NCI-H1417 (cell line): Measurements from ENCODE around the gene EVA1B.
A peak's percentile ranks its signal among the peaks of the same experiment; 100 is the strongest.

Experiments used
- DNase-seq, 3 experiments: peaks; one replicate each; lab custom pipeline; 2025; lab: John Stamatoyannopoulos, UW

Gene EVA1B

DNA sequence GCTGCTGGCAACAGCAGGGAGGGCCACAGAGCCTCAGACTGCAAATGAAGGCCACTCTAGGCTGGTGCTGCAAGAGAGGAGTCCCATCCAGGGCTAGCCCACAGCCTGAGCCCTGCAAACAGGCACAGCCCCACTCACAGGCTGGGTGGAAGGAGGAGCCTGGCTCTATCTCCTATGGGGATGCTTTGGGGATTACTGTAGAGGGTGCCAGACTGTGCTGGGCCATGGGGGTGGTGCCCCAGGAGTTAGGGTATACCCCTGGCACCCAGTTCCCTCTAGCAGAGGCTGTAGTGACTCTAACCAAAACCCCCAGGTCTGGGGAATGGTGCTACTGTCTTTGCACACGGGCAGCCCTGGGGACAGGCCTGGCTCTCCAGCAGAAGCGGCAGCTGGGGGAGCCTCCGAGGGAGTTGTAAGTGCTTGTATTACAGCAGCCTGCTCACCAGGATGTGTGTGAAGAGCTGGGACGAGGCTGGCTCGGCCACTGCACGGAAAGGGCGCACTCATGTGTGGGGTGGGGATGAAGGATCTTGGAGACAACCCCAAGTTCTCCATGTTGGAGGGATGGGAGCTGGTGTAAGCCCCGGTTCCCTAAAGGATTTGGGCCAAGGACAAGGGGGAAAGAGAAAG, 23.4 kb upstream of the EVA1B start:
- DNase-seq, result no peak

DNA sequence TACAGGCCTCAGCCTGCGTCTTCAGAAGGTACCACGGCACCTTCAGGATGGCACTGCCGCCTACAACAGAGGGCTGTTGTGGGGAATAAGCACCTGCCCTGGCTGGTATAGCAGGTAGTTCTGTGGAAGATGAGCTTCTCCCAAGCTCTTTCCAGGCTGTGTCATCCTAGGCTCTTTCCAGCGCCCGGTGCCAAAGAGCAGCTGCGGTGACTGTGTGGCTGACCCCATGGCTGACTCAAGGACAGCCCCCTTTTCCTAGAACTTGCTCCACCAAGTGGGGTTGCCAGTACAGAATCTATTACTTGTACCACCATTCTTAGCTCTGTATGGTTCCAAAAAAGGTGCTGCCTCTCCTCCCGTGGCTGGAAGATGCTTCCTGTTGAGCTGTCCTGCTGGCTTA, 21.9 kb upstream of the EVA1B start:
- DNase-seq, result no peak

DNA sequence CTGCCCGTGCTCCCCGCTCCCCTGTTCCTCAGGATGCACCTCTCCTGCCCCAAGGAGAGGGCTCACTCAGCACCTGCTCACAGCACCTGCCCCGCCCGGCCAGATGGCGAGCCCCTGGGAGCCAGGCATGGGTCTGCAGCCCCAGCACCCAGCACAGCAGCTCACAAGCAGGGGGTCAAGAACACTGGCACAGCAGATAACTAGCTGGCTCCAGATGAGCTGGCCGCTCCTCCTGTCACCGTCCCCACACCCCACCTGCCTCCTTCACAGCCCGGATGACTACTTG, 20.9 kb upstream of the EVA1B start:
- no peak for DNase-seq

DNA sequence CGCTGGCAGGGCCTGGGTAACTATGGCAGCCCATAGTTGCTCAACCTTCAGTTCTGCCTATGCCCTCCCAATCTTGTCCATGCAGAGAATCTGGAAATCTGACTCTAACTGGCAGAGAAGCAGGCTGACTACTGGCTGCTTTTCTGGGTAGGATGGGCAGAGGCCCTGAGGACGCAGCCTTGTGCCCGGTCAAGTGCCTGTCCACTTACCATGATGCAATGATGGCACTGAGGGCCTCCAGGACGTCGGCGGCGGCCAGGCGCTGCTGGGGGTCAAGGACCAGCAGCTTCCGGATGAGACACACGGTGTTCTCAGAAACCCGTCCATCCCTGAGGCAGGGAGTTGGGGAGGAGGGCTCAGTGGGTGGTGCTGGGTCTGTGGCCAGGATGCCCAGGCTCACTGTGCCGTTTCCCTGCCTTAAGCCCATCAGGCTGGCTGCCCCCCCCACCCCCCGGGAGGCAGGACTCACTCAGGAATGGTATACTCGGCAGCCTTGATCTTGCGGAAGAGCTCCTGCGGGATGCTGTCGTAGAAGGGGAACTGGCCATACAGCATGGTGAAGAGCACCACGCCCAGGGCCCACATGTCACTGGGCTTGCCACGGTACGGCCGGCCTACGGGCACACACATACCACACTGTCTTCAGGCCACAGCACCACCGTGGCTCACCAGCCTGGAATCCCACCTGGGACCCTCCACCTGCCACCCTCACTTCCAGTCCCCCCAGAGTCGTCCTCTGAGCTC, 20.4 kb upstream of the EVA1B start:
- DNase-seq, result no peak

DNA sequence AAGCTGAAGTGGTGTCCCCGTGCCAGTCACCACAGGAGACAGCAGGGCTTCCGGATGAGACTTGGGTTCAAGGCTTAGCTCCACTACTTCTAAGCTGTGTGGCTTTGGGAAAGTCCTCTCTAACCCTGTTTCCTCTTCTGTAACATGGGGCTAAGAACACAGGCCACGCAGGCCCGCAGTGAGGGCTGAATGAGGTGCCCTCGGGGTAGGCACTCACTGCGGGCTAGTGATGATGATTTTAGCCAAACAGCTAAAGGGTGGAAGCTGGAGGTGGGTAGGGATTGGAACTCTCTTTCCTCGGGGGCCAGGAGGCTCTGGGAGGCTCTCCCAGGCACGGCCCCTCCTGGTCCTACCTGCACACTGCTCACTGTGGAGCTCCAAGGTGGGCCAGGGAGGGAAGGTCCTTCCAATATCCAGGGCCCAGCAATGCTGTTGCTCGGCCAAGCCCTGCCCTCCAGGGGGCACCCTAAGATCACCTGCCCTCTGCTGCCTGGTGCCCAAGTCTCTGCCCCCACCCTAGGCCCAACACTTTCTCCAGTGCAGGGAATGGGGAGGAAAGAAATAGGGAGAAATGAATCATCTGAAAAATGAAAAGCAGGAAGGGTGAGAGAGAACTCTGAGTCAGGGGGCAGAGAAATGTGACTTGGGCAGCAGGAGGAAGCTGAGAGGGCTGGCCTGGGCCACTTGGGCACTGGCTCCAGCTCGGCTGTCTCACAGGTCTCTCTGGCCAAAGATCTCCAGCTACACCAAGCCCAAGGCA, 19.2 kb upstream of the EVA1B start:
- DNase-seq, result peak; percentile 4 to 27 (median 13)

DNA sequence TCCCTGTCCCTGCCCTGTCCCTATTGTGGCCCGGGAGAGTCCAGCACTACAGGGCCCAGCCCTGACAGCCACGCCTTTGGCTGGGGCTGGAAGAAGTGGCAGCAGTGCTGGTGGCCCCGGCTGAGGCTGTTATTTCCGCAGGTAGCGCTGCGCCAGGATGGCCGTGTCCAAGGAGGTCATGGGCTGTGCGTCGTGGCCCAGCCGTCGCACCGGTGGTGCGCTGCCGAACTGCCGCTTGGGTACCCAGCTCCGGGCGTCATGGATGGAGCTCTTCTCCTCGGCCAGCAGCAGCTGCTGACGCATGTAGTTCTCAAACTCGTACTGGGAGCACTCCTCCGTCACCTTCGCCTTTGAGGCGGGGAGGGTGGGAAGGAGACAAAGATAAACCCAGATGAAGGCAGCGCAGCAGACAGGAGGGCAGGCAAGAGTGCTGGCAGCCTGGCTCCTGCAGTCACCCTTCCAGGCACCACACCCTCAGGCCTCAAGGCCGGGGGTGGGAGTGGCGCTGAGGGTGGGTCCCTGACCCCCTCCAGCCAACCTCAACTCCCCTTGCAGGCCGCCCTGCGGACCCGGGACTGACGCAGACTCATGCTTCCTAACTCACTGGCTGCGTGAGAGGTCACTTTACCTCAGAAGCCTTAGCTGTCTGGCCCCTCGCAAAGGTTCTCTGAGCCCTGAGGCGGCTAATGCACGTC, 18.3 kb upstream of the EVA1B start:
- DNase-seq, result no peak

DNA sequence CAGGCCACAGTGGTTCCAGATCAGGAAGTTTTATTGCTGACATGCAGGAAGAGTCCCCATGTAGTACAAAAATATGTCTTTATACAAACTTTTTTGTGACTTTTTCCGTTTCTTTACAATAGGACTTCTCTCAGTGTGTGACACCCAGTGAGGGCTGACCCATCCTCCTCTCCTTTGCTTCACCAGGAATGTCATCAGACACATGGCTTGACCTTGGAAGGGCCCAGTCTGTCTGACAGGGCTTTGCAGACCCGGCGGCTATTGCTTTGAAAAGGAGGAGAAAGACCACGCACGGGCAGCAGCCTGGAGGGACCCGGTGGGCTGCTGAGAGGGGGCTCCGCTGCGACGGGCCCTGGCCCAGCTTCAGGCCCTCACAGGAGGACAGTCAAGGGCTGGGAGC, 16.2 kb upstream of the EVA1B start:
- DNase-seq, result no peak

DNA sequence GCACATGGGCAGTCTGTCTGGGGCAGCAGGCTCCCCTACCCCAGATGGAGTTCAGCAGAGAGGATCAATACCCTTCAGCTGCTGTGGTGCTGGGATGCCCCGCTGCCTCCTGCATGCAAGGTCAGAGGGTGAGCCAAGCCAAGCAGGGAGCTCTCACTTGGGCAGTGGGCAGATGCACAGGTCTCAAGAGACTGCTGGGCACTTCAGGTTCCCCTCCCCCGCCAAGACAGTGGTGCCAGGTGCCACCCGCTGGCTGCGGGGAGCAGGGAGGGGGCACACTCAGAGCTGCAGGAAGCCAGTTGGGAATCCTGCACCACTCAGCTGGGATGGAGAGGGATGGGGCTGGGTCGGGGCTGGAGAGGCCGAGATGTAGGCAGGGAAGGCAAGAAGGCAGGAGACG, 15.8 kb upstream of the EVA1B start:
- peak in 1 of 3 experiments; percentile 16 for DNase-seq

DNA sequence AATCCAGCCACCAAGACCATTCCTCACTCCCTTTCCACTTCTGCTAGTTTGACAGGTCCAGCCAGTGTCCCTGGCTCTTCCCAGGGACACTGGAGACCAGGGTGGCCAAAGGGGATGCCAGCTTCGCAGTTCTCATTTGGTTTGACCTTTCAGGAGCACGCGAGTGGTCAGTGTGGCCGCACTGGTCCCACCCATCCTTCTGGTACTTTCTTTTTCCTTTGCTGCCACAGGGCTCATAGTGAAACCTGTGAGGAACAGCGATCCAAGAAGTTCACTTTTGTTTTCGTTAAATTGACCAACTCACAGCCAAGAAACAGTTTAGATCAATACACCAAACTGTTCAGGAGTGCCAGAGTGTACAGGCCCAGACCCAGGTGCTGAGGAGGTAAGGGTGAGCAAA, 14.4 kb upstream of the EVA1B start:
- DNase-seq, result no peak

DNA sequence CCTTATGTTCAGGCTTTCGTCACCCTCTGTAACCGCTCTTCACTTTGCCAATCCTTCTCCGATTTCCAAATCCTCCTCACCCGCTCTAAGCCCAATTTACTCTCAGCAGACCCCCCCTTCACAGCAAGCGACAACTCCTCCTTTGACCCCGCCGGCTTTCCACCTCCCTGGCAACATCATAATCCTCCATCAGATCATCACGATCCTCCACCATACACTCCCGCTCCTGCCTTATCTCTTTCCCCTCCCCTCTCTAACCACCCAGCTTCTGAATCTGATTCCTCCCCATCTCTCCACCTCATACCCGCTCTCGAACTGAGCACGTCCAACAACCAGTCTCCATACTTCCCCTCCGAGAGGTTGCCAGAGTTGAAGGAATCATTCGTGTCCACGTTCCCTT, 7.5 kb upstream of the EVA1B start:
- no peak for DNase-seq

DNA sequence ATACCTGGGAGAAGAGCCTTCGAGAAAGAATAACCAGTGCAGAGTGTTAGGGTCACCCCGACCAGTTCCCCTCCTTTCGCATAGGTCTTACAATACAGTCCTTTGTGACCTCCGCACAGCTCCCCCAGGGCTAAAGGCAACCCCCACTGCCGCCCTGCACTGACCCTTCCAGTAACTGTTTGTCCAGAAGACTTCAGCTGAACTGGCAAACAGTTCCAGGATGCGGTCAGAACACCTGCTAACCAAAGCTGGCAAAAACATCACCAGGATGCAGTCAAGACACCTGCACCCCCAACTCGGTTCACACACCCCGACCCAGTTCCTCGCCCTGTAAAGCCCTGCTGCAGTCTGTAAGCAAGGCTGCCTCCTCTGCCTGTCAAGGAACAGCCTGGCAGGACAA, 6.4 kb upstream of the EVA1B start:
- no peak for DNase-seq

DNA sequence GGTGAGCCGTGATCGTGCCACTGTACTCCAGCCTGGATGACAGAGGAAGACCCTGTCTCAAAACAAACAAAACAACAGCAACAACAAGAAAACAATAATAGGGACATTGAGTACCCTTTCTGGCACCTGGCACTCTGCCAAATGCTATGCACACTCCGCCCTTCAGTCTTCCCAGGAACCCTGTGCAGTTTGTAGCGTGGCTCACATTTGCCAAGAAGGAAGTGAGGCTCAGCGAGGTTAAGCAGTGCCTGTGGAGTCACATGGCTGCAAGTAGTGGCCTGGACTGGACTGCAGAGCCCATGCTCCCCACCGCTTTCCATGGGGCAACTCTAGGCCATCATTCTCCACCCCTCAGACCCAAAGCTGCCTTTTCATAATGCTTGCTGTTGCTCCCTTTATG, 5.3 kb upstream of the EVA1B start:
- DNase-seq, result peak in 2 of 3 experiments; percentile 16 to 36

DNA sequence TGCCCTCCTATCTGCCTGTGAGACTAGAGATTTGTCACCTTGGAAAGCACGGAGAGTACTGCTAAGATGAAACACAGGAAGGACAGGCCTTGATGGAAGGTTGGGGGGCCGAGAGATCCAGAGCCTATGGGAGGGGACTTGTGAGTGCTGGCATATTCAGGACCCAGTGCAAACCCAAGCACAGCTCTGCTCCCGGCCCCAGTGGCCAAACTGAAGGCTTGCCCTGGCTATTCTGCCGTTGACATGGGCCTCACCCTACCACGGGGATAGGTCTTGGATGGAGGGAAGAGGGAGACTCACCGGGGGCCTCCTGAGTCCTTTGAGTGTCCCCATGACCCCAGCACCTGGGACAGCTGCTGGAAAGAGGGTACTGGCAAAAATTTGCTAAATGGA, 4.6 kb upstream of the EVA1B start:
- DNase-seq, result no peak

DNA sequence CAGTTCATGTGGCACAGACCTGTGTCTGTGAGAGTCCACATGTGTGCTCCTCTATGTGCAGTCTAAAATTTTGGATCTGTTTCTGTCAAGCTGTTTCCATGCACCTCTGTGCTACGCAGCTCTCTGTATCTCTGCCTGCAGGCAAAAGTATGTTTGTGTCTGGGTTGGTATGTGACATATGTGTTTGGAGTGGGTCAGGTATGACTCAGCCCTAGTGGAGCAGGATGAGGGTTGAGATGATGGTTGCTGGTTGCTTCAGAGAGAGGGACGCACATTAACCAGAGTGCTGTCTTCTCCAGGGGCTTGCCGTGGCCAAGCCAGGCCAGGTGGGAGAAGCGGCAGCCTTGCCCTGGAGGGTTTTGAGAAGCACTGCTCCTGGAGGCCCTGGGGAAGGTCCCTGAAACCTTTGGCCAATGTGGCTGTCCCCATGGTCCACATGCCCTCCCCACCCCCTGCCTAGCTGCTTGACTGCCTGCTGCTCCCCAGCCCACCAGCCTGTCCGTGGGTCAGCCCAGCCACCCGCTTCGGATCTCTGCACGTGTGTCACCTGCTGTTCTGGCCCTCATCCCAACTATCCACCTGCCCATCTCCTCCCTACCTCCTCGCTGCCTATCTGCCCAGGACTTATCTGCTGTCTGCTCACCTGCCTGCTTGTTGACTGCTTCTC, 4.1 kb upstream of the EVA1B start:
- no peak for DNase-seq

DNA sequence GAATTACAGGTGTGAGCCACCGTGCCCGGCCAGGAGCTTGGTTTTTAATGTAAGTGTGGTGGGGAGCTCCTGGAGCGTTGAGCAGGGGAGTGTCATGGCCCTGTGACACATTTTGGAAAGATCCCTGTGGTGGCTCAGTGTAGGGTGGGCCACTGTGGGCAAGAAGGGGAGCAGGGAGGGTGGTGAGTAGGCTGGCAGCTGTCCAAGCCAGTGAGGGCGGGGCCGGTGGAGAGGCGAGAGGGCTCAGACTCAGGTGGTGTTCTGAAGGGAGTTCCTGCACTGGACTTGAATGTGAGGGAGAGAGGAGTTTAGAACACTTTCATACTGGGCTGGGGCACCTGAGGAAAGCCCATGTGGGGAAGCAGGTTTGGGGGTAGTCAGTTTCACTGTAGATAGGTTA, 3.1 kb upstream of the EVA1B start:
- no peak for DNase-seq

DNA sequence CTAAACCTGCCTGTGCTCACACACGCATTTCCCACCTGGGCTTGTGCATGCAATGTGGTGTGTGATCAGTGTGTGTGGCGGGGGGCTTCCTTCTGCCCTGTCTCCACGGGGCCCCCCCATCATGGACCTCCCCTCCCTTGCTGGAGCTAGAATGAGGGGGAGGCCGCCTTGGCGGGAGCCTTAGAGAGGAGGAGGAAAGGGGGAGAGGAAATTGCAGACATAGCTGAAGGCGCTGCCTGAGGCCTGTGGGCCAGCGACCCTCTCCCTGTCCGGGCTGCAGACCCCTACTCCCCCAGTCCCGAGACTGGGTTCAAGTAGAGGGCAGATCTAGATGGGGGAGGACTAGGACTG, 883 bp upstream of the EVA1B start:
- DNase-seq, result no peak

DNA sequence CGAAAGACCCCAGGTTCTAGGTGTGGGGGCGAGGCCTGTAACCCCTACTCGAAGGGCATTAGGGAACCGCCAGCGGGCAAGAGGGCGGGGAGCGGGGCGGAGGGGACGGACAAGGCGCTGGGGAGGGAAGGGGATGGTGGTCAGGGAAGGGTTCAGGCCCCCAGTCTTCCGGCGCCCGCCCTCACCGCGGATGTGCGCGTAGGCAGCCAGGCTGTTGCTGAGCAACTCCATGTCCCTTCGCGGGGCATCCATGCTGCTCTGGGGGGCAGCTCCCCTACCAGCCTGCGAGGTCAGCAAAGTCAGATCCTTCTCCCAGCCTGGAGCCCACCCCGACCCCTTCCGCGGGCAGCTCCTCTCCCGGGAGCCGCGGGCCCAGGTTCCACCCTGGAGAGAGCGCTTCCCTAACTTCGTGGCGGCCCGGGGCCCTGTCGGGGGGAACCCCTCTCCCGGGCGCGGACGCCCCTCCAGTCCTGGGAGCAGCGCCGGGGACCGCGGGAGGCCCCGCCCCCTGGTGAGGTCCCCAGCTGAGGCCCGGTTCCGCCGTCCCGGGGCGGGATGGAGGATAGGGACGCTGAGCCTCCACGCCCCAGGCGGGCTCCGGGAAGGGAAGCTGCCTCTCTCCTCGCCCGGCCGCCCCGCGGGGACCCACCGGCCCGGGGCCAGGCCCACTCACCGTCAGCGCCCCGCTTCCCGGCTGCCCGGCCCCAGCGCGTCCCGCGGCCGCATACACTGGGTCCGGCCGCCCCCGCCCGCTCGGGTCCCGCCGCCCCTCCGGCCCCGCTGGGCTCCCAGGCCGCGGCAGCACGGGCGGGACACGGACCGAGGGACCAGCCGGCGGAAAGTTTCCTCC, 434 bp downstream of the EVA1B start:
- no peak for DNase-seq

DNA sequence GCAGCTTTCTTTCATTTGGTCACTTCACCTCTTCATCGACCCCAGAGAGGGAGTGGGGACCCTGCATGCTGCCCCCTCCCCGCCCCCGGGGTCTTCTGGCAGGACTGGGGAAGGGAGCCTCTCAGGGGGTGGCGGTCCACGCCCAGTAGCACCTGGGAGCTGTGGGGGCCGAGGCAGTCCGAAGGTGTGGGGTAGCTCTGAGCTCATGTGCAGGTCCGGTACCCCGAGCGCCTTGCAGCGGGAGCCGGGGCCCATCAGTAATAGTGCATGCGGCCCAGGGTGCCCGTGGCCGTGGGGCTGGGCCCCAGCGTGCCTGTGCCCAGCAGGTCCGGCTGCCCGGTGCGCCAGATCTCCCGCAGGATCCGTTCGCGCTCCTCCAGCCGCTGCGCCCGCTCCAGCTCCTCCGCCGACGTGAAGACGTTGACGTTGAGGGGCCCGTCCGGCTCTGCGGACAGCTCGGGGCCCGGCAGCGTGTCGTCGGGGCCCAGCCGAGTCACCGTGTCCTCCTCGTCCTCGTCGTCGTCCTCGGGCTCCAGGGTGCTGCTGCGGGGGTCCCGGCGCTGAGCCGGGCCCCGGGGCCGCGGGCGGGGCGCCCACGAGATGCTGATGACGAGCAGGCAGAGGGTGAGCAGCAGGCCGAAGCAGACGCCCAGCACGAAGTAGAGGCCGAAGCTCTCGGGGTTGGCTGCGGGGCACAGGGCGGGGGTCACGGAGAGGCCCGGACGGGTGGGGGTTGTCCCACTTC, 1.2 kb downstream of the EVA1B start:
- DNase-seq, result no peak

DNA sequence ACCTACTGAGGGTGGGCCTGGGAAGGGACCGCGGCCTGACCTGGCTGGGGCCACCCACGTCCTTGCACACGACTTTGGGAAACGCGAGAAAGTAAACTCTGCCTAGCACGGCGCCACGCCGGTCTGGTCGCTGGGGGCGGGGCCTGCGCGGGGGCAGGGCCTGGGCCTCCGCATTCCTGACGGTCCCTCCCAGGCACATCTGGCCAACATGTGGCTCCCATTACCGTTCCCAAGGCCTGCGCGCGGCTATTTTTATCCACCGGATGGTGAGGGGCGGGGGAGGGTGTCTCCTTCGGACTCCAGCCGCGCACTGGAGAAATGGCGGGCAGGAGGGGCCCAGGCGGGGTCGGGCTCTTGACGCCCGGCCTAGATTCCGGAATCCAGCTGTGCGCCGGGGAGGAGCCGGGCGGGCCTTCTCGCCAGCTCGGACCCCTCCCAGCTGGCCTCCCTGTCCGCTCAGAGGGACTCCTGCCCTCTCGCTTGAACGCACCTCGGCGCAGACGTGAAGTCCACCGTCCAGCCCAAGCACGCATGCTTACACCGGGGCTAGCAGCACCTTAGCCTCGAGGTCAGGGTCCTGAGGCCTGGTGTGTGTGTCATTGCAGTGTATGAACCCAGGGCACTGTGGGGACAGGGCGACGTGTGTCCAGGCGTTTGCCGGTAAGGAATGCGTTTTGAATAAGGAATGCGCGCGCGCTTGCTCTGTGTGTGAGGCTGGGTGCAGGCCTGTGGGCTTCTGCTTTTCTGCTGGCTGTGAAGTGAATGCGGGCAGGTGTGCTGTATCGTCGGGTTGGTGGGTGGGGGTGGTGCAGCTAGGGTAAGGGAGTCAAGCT, 2.1 kb downstream of the EVA1B start:
- DNase-seq, result no peak

DNA sequence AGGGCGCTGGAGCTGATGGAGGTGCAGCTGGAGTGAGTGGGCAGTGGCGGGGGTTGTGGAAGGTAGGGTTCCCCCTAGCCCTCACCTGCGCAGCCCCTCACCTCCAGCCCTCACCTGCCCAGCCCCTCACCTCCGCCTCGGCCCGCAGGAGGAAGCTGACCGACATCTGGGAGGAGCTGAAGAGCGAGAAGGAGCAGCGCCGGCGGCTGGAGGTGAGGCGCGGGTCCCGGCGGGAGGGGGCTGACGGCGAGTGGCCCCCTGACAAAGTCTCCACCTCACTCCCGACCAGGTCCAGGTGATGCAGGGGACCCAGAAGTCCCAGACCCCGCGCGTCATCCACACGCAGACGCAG, 2.7 kb downstream of the EVA1B start:
- no peak for DNase-seq
